OCI-LY7 (cell line): ENCODE data around the gene ATG4A.

Experiments
- CTCF ChIP-seq: fragments of 200-600 bp; sonication (generic); conservative IDR thresholded peaks from 2 replicates; pipeline ENCODE4 v1.5.1; 2014; ENCODE audit warnings: mild to moderate bottlenecking, antibody characterized with exemption, low read length, moderate library complexity, mixed read lengths
- EZH2phosphoT487 ChIP-seq: fragments of 200-600 bp; sonication (generic); IDR thresholded peaks from 2 replicates; pipeline ENCODE4 v1.6.1; 2018; ENCODE audit warnings: low read depth, borderline replicate concordance, mild to moderate bottlenecking, mixed run types, antibody characterized with exemption, low read length, moderate library complexity, mixed read lengths

GRCh38 chrX:108157628-108158027 lies 66.0 kb downstream of the ATG4A start:
- TF ChIP-seq CTCF: no peak
- no peak for TF ChIP-seq EZH2phosphoT487
